DOHH2 (cell line): ENCODE measurements around the gene KIF26B.

Experiments
- H3F3A ChIP-seq: fragments of 200-600 bp; sonication (generic), shearing (Covaris generic); 2 replicates; pipeline ENCODE4 v1.6.0; 2016; ENCODE audit warnings: antibody characterized with exemption, mild to moderate bottlenecking; ENCODE audit not compliant: control insufficient read depth, insufficient read depth
- H3K27ac ChIP-seq: fragments of 200-600 bp; sonication (generic); 2 replicates; pipeline ENCODE4 v1.5.1; 2014; ENCODE audit warnings: low read depth, mild to moderate bottlenecking, low read length, moderate library complexity
- H3K27me3 ChIP-seq: fragments of 200-600 bp; sonication (generic); 2 replicates; pipeline ENCODE4 v1.6.1; 2014; ENCODE audit warnings: mild to moderate bottlenecking, low read length, mixed read lengths; ENCODE audit not compliant: control insufficient read depth
- H3K36me3 ChIP-seq: fragments of 200-600 bp; sonication (generic); 2 replicates; pipeline ENCODE4 v1.6.1; 2014; ENCODE audit warnings: mild to moderate bottlenecking, low read length, moderate library complexity, mixed read lengths; ENCODE audit not compliant: control insufficient read depth
- H3K4me1 ChIP-seq: fragments of 200-600 bp; sonication (generic); 2 replicates; pipeline ENCODE4 v1.6.1; 2014; ENCODE audit warnings: mild to moderate bottlenecking, low read length, mixed read lengths; ENCODE audit not compliant: control insufficient read depth
- H3K4me2 ChIP-seq: fragments of 200-600 bp; sonication (generic); 2 replicates; pipeline ENCODE4 v1.6.0; 2014; ENCODE audit warnings: mild to moderate bottlenecking, low read length, moderate library complexity
- H3K4me3 ChIP-seq: fragments of 200-600 bp; sonication (generic); 2 replicates; pipeline ENCODE4 v1.5.1; 2014; ENCODE audit warnings: mild to moderate bottlenecking, low read length, mixed read lengths
- H3K79me2 ChIP-seq: fragments of 200-600 bp; sonication (generic); 2 replicates; pipeline ENCODE4 v1.6.1; 2014; ENCODE audit warnings: mild to moderate bottlenecking, low read length, mixed read lengths; ENCODE audit not compliant: control insufficient read depth
- H3K9me2 ChIP-seq: fragments of 200-600 bp; sonication (generic); replicated peaks from 2 replicates; pipeline ENCODE4 v1.6.1; 2014; ENCODE audit warnings: mild to moderate bottlenecking, low read length, mixed read lengths; ENCODE audit not compliant: control insufficient read depth
- H3K9me3 ChIP-seq: fragments of 200-600 bp; sonication (generic); 2 replicates; pipeline ENCODE4 v1.6.1; 2014; ENCODE audit warnings: antibody characterized with exemption, low read length, mixed read lengths; ENCODE audit not compliant: control insufficient read depth, insufficient read depth
- H4K20me1 ChIP-seq: fragments of 200-600 bp; sonication (generic); 2 replicates; pipeline ENCODE4 v1.6.0; 2014; ENCODE audit warnings: low read depth, mild to moderate bottlenecking, antibody characterized with exemption, low read length, moderate library complexity; ENCODE audit not compliant: control insufficient read depth, insufficient read depth
- EZH2phosphoT487 ChIP-seq: fragments of 200-600 bp; sonication (generic); IDR thresholded peaks from 2 replicates; pipeline ENCODE4 v1.6.1; 2017; ENCODE audit warnings: borderline replicate concordance, mild to moderate bottlenecking, antibody characterized with exemption, low read length, moderate library complexity, mixed read lengths
- TF ChIP-seq, protein P1 (sequence below): fragments of 200-600 bp; sonication (generic); IDR thresholded peaks from one replicate; pipeline ENCODE4 v1.5.1; 2014; ENCODE audit warnings: antibody characterized with exemption, mild to moderate bottlenecking, low read depth, low read length; ENCODE audit not compliant: poor library complexity, severe bottlenecking

Gene KIF26B

DNA sequence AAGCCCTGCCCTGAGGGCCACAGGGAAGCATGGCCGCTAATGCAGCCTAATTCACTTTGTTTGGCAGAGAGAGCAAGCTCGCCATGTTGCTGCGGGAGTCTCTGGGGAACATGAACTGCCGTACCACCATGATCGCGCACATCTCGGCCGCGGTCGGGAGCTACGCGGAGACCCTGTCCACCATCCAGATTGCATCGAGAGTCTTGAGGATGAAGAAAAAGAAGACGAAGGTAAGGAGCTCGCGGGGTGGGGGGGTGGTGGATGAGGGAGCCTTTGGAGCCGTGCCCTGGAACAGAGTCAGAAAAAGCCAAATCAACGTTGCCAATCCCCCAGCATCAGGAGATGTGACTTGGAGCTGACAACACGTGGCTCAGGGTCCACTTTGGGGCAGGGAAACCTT is 529.4 kb downstream of the KIF26B start:
- Histone ChIP-seq H3K9me3 (no peaks in the 10 kb centered on the region), H3F3A (no peaks in the 10 kb centered on the region), H3K36me3 (no peaks in the 10 kb centered on the region), H3K27ac (no peak overlapping the region), H3K9me2 (no peaks in the 10 kb centered on the region), H3K4me2 (no peak overlapping the region), H3K27me3 (no peaks in the 10 kb centered on the region), H3K79me2 (no peaks in the 10 kb centered on the region), H3K4me3 (no peak overlapping the region), H3K4me1 (peaks cover 21% of the 10 kb centered on the region), H4K20me1 (no peaks in the 10 kb centered on the region)
- no peak for TF ChIP-seq EZH2phosphoT487
- TF ChIP-seq, protein P1, sequence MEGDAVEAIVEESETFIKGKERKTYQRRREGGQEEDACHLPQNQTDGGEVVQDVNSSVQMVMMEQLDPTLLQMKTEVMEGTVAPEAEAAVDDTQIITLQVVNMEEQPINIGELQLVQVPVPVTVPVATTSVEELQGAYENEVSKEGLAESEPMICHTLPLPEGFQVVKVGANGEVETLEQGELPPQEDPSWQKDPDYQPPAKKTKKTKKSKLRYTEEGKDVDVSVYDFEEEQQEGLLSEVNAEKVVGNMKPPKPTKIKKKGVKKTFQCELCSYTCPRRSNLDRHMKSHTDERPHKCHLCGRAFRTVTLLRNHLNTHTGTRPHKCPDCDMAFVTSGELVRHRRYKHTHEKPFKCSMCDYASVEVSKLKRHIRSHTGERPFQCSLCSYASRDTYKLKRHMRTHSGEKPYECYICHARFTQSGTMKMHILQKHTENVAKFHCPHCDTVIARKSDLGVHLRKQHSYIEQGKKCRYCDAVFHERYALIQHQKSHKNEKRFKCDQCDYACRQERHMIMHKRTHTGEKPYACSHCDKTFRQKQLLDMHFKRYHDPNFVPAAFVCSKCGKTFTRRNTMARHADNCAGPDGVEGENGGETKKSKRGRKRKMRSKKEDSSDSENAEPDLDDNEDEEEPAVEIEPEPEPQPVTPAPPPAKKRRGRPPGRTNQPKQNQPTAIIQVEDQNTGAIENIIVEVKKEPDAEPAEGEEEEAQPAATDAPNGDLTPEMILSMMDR, result no peak

DNA sequence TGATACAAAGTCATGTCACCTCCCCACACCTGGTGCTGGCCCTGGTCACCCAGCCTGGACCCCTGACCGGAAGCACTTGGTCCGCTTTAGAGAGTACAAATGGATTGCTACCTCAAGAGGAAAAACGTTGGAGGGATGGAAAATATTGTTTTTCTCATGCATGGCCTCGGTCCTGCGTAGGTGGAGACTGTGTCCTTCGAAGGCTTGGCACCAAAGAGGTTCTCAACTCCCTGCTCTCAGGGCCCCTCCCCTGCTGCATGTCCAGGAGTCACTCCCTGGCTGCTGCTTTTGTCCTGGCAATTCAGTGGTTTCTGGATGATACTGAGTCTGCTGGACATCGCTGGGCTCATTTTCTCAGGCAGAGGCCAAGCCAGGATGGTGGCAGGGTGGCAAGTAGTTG is 529.8 kb downstream of the KIF26B start:
- TF ChIP-seq, protein P1, result no peak
- TF ChIP-seq EZH2phosphoT487, result no peak
- H3K4me3 ChIP-seq, result no peak overlapping the region
- H3K9me2 ChIP-seq, result no peaks in the 10 kb centered on the region

DNA sequence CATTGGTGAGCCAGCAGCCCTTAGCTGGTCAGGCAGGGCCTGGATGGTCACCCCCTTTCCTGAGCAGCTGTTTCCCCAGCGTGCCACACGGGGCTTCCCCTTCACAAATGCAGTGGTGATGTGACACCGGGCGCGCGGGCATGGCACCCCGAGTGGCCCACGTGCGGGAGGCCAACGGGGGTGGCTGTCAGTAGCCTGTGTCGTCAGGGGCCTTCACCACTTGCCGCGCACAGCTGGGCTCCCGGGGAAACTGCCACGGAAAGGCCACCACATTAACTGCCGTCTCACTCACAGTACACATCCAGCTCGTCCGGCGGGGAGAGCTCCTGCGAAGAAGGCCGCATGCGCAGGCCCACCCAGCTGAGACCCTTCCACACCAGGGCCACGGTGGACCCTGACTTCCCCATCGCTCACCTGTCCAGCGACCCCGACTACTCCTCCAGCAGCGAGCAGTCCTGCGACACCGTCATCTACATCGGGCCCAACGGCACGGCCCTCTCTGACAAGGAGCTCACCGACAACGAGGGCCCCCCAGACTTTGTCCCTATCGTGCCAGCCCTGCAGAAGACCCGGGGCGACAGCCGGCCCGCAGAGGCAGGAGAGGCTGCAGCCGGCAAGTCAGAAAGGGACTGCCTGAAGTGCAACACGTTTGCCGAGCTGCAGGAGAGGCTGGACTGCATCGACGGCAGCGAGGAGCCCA is 530.5 kb downstream of the KIF26B start:
- no peaks in the 10 kb centered on the region for H3F3A ChIP-seq
- H3K4me2 ChIP-seq, result no peak overlapping the region
- no peaks in the 10 kb centered on the region for H3K36me3 ChIP-seq
- no peaks in the 10 kb centered on the region for H4K20me1 ChIP-seq
- H3K9me3 ChIP-seq, result no peaks in the 10 kb centered on the region
- TF ChIP-seq, protein P1, result no peak
- no peak for TF ChIP-seq EZH2phosphoT487
- peaks cover 12% of the 10 kb centered on the region for H3K4me1 ChIP-seq
- H3K4me3 ChIP-seq, result no peak overlapping the region
- H3K9me2 ChIP-seq, result no peaks in the 10 kb centered on the region
- H3K79me2 ChIP-seq, result no peaks in the 10 kb centered on the region
- H3K27ac ChIP-seq, result no peak overlapping the region
- no peaks in the 10 kb centered on the region for H3K27me3 ChIP-seq

More for the DNA sequence above, 529.8 kb downstream of the KIF26B start:
- H3K27ac ChIP-seq, result no peak overlapping the region
- H3K4me1 ChIP-seq, result peaks cover 19% of the 10 kb centered on the region
- no peaks in the 10 kb centered on the region for H3K79me2 ChIP-seq
- no peaks in the 10 kb centered on the region for H3F3A ChIP-seq
- H3K4me2 ChIP-seq, result no peak overlapping the region
- H4K20me1 ChIP-seq, result no peaks in the 10 kb centered on the region
- H3K36me3 ChIP-seq, result no peaks in the 10 kb centered on the region
- no peaks in the 10 kb centered on the region for H3K27me3 ChIP-seq
- H3K9me3 ChIP-seq, result no peaks in the 10 kb centered on the region
